Measurements from ENCODE around the gene NPHP3.

DNA sequence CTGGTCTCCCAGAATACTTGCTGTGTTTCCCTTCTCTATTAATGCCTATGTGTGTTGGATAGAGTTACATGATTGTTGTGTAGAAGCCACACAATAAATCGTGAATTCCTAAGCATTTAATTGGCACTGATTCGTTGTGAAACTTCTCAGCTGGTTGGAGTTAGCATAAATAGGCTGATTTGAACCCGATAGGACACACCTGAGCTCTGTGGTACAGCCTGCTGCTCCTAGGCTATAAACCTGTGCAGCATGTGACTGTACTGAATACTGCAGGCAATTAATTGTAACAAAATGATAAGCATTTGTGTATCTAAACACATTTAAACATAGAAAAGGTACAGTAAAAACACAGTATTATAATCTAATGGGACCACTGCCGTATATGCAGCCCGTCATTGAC lies 67.5 kb downstream of the NPHP3 start:
- TF ChIP-seq, protein P1, sequence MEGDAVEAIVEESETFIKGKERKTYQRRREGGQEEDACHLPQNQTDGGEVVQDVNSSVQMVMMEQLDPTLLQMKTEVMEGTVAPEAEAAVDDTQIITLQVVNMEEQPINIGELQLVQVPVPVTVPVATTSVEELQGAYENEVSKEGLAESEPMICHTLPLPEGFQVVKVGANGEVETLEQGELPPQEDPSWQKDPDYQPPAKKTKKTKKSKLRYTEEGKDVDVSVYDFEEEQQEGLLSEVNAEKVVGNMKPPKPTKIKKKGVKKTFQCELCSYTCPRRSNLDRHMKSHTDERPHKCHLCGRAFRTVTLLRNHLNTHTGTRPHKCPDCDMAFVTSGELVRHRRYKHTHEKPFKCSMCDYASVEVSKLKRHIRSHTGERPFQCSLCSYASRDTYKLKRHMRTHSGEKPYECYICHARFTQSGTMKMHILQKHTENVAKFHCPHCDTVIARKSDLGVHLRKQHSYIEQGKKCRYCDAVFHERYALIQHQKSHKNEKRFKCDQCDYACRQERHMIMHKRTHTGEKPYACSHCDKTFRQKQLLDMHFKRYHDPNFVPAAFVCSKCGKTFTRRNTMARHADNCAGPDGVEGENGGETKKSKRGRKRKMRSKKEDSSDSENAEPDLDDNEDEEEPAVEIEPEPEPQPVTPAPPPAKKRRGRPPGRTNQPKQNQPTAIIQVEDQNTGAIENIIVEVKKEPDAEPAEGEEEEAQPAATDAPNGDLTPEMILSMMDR (conservative IDR thresholded peaks at IDR 0.05), result no peak
- no peak for TF ChIP-seq ZFX (IDR thresholded peaks at IDR 0.05)

Measured in C4-2B (cell line).